Measurements from ENCODE around the gene SLIT3.
A peak's percentile ranks its signal among the peaks of the same experiment; 100 is the strongest.

The SLIT3 gene

DNA sequence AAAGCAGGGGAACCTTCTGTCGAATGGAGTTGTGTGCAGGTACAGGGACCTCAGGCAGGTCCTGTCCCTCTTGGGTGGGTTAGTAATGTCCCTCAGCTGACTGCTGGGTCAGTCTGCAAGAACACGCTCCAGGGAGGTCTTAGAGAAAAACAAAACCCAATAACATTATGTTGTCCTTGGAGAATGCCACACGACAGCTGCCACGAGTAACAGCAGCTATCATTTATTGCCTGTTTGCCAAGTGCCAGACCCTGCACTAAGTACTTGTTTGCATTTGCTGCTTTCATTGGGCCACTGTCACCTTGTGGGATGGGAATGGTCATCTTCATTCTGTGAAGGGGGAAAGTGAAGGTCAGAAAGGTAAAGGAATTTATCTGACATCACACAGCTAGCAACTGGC, 310.3 kb downstream of the SLIT3 start:
- TF ChIP-seq CTCF (IDR thresholded peaks at IDR 0.05; ENCODE audit: insufficient read depth, low read length, poor library complexity, severe bottlenecking), result no peak
- DNase-seq (ENCODE audit: extremely low read depth, insufficient read length), result no peak
- H3K27me3 ChIP-seq (replicated peaks; ENCODE audit: control insufficient read depth, insufficient read depth, low read length), result no peaks in the 10 kb centered on the region; the same call in none of the 2 replicates
- H3K4me3 ChIP-seq (replicated peaks; ENCODE audit: low read depth, low read length), result no peak overlapping the region
- no peaks in the 10 kb centered on the region for H3K36me3 ChIP-seq (ENCODE audit: control insufficient read depth, insufficient read depth, low read length)

GRCh38 chr5:168989731-168990505, 311.0 kb downstream of the SLIT3 start:
- H3K36me3 ChIP-seq (ENCODE audit: control insufficient read depth, insufficient read depth, low read length), result no peaks in the 10 kb centered on the region
- H3K4me3 ChIP-seq (replicated peaks; ENCODE audit: low read depth, low read length), result no peak overlapping the region
- peaks cover 1% of the 10 kb centered on the region for H3K27me3 ChIP-seq (replicated peaks; ENCODE audit: control insufficient read depth, insufficient read depth, low read length)
- DNase-seq (ENCODE audit: extremely low read depth, insufficient read length), result no peak
- no peak for TF ChIP-seq CTCF (IDR thresholded peaks at IDR 0.05; ENCODE audit: insufficient read depth, low read length, poor library complexity, severe bottlenecking)

- peaks cover 1% of the 10 kb centered on the region for H3K27me3 ChIP-seq (replicated peaks; ENCODE audit: control insufficient read depth, insufficient read depth, low read length)
- no peak for DNase-seq (ENCODE audit: extremely low read depth, insufficient read length)
- no peaks in the 10 kb centered on the region for H3K36me3 ChIP-seq (ENCODE audit: control insufficient read depth, insufficient read depth, low read length)
- no peak for TF ChIP-seq CTCF (IDR thresholded peaks at IDR 0.05; ENCODE audit: insufficient read depth, low read length, poor library complexity, severe bottlenecking)
- H3K4me3 ChIP-seq (replicated peaks; ENCODE audit: low read depth, low read length), result no peak overlapping the region
These were observed 312.2 kb downstream of the SLIT3 start for GRCh38 chr5:168988699-168989098.

DNA sequence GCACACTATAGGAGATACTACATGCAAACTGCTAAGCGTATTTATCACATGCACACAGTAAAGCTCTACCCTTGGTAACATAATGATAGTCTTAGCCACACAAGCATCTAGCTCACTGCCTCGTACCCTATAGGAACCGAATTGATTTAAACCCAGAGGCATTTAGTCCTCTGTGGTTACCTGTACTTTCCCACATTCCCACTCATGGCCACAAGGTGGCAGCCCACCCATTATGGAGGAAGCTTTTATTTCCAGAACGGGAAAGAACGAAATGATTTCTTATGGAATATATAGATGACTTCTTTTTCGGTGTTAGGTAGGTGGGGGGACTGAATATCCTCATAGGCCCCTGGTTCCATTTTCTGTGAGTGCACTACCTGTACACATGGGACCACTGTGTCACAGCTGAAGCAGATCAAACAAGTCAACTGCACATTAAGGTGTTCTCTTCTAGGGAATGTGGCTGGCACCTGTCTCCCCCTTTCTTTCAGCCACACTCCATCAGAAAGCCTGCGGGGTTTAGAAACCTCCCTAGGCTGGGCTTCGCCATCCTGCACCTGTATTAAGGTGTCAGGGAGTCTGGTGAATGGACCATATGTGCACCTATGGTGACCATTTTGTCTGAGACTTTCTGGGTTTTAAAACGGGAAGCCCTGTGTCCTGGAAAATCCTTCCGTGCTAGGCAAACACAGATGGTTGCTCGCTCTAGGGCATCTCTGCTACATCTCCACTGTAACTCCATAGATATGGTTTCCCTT, 313.2 kb downstream of the SLIT3 start:
- Histone ChIP-seq H3K27me3 (replicated peaks; ENCODE audit: control insufficient read depth, insufficient read depth, low read length) (peaks cover 1% of the 10 kb centered on the region), H3K4me3 (replicated peaks; ENCODE audit: low read depth, low read length) (no peak overlapping the region), H3K36me3 (ENCODE audit: control insufficient read depth, insufficient read depth, low read length) (no peaks in the 10 kb centered on the region)
- peak; percentile 83 for TF ChIP-seq CTCF (IDR thresholded peaks at IDR 0.05; ENCODE audit: insufficient read depth, low read length, poor library complexity, severe bottlenecking)
- no peak for DNase-seq (ENCODE audit: extremely low read depth, insufficient read length)

DNA sequence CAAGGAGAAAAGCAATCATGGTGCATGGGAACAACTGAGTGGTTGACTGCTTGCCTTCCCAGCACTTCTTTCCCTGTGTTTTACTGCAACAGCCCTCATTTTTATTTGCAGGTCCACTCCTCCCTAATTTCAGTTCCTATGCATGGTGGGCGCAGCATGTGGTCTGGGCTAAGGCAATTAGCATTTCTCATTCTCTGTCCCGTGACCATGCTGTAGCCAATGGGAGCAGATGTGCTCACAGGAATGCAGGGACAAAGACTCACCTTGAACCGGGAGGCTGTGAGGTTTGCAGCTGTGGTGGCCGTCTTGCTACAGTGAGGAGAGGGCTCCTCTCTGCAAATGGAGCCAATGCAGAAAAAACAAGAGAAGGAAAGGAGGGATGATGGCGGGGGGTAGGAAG, 315.5 kb downstream of the SLIT3 start:
- no peak for TF ChIP-seq CTCF (IDR thresholded peaks at IDR 0.05; ENCODE audit: insufficient read depth, low read length, poor library complexity, severe bottlenecking)
- DNase-seq (ENCODE audit: extremely low read depth, insufficient read length), result no peak
- peaks cover 1% of the 10 kb centered on the region for H3K27me3 ChIP-seq (replicated peaks; ENCODE audit: control insufficient read depth, insufficient read depth, low read length)
- no peaks in the 10 kb centered on the region for H3K36me3 ChIP-seq (ENCODE audit: control insufficient read depth, insufficient read depth, low read length)
- no peak overlapping the region for H3K4me3 ChIP-seq (replicated peaks; ENCODE audit: low read depth, low read length)

All from GM06990 (cell line).